SKM-1 (cell line): ENCODE data around the gene LGR5.
"Not testable (repeated sequence)": the region's sequence is repeated elsewhere in the genome, so short reads cannot be mapped to it uniquely, and the experiment has no call there.

Experiments
- DNase-seq: peaks from one replicate; lab custom pipeline; 2025; ENCODE audit not compliant: unreplicated experiment; lab: John Stamatoyannopoulos, UW

The LGR5 gene

DNA sequence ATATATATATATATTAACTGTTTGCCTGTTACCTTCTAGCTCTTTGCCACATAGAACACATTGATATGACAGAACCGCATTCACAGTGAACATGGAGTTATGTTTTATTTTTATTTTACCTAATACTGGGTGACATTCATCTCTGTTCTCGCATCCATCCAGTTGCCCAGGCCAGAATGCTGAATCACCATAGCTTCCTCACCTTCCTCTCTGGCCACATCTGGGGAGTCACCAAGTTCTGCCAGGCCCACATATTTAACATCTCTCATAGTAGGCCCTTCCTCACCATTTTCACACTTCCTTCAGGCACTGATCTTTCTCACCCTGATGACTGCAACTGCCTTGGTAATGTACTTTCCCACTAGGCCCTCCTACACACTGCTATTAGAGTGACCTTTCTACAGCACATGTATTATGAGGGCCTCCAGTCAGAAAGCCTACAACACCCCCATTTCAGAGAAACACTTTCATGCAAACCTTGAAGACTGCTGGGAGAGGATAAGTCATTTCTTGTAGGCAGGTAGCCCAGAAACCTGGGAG, 106.8 kb downstream of the LGR5 start:
- DNase-seq: no peak

DNA sequence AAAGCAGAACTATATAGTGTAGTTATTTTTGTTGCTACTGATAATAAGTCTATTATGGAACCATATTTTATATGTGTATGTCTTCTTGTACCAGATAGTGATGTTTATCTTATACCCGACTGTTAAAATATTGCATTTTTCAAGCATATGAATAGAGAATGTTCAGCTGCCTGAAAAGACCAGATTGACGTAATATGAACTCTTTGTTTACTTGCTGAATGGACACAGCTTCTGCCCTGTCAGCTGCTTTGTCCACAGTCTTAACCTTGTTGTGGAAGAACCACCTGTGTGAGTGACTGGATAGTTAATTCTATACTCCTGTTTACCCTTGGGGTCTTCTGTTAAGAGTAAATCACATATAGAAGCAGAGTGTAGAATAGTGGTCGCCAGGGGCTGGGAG, 109.3 kb downstream of the LGR5 start:
- no peak for DNase-seq

DNA sequence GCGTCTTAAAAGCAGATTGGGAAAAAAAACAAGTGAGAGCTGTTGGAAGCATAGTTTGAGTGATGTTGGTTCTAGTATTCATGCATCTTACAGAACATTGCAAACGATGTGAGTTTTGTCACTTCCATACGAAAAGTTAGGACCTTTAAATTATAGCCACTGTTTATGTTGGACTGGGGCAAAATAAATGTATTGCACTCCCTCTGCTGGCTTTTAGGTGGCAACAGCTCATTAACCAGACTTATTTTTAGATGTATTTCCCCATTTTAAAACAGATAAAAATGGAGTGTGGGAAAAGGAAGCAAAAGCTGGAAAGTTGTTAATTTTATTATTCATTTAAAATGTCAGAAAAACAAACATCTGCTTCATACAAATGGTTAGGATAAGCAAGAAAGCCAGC, 111.9 kb downstream of the LGR5 start:
- DNase-seq: no peak

DNA sequence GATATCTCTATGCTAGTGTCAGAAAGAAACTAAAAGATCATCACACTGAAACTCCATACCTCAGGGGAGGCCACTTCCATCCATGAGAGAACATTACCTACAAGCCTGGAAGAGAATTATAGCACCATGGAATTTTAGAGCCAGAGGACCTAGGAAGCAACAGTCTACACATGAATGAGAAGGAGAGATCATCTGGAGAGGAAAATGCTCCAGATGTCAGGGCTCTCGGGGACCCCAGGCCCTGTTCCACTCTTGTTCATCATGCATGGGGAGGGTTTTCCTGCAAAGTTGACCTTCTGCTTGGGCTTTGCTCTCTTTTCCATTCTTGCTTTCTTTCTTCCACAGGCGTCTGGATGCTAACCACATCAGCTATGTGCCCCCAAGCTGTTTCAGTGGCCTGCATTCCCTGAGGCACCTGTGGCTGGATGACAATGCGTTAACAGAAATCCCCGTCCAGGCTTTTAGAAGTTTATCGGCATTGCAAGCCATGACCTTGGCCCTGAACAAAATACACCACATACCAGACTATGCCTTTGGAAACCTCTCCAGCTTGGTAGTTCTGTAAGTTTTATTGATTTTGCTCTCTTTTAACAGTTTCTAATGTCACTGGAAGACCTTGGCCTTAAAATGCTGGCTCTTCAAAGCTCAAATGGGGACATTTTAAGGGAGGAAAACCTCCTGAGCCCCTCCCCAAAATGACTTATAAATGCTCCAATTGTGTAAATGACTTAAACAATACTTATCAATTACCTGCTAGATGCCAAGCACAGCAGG, 113.3 kb downstream of the LGR5 start:
- no peak for DNase-seq

DNA sequence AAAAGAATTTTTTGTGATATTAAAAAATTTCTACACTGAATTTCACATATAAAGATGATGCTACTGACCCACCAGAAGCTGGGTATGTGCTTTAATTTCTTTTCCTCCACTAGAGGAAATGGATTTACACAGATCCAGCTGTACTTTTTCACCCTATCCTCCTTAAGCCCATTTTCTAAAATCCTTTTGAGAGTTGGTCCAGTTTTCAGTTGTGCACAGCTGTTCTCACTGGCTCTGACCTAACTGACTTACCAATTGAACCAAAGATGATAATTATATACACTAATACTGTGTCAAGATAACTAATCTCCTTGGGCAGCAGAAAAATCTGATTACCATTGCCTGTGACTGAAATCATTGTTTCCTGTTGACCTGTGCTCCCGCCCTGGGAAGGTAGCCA, 115.6 kb downstream of the LGR5 start:
- DNase-seq: no peak

DNA sequence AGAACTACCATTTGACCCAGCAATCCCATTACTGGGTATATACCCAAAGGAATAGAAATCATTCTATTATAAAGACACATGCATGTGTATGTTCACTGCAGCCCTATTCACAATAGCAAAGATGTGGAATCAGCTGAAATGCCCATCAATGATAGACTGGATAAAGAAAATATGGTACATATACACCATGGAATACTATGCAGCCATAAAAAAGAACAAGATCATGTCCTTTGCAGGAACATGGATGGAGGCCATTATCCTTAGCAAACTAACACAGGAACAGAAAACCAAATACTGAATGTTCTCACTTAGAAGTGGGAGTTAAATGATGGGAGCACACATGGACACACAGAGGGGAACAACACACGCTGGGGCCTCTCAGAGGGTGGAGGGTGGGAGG, 116.2 kb downstream of the LGR5 start:
- DNase-seq: not testable (repeated sequence)

DNA sequence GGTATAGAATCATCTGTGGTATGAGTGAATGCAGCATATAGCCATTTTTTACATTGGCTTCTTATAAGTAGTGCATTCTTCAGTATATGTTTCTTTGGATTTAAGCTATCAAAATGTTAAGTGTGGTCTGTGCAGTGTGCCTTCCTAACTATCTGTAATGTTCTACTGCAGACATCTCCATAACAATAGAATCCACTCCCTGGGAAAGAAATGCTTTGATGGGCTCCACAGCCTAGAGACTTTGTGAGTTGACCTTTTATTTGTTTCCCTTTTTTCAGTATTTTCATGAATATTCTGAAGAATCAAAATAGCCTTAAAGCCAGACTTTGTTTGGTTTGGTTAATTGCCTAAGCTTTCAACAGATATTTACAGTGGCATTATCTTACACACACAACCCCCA, 116.8 kb downstream of the LGR5 start:
- DNase-seq: no peak

DNA sequence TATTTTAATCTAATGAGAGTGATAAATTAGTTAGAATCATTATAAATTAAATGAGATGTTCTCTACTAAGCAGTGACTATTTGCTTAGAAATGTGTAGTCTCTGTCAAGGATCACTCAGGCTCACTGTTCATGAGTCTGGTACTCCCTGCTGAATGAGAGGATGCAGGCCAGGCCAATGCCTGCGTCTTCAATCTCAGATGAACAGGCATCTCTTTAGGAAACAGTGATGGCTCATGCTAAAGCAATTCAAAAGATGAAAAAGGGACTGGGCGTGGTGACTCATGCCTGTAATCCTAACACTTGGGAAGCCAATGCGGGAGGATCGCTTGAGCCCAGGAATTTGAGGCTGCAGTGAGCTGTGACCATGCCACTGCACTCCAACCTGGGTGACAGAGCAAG, 117.3 kb downstream of the LGR5 start:
- no peak for DNase-seq

DNA sequence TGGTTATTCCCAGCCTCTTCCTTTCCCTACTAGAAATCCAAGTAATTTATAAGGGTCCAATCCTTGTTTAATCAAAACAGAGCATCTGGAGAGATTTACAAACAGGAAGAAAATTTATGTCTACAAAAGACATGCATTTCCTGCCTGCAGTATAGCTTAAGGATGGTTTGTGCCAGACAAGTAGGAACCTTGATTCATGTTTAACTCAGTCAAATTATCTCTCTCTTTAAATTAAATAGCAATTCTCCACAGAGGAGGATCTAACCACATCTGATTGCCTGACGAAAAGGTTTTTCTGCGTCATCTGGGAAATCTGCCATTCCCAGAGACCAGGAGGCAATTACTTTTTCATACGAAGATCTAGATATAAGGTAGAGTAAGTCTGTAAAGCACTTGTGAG, 118.8 kb downstream of the LGR5 start:
- no peak for DNase-seq

DNA sequence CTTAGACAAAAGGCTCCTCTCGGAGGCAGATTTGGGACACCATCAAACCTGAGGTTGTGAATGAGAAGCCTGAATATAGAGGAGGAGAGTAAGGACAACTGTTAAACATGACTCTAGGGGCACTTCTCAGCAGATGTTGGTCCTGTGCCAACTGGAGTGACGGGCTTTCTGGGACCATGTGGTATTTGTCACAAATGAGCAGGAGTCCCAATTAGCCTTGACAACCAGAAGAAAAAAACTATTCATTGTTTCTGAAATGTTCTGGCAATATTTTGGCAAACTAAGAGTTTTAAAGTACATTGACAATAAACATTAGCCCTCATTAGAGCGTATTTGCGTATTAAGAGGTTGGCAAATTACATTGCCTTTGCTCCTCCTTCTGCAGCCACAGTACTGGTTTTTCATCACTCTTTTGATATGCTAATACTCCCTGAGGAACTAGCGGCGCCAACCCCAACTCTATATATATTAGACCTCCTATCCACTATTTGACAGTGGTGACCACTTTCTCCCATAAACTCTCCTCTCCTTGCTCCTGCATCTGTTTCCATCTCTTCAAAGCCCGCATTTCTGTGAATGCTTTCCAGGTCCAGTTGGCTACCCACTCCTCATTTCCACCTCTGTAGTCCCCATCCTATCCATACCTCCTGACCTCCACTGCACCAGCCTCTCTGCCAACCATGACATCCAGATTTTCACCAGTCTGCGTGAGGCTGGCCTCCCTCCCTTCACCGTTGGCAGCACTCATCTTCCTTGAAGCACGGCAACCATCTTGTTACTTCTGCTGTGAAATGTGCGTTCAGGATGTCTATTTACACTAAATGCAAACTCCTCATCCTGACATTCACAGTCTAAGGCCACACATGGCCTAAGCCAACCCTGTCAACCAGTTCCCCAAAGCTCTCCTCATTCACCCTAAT, 123.3 kb downstream of the LGR5 start:
- DNase-seq: no peak

DNA sequence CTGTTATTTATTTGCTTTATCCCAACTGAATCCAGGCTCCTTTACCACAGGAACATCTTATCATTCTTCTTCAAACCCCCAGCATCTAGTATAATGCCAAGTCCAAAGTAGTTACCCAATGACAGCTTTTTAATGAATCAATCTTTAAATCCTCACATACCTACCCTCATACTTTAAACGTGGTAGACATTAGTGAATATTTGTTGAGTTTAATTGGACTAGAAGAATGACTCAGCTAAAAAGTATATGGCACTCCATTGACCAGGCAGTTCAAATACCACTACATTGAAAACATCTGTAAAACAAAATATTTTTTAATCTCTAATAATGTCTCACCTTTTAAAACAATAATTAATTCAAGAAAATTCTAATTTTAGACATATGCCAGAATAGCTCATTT, 125.9 kb downstream of the LGR5 start:
- no peak for DNase-seq

DNA sequence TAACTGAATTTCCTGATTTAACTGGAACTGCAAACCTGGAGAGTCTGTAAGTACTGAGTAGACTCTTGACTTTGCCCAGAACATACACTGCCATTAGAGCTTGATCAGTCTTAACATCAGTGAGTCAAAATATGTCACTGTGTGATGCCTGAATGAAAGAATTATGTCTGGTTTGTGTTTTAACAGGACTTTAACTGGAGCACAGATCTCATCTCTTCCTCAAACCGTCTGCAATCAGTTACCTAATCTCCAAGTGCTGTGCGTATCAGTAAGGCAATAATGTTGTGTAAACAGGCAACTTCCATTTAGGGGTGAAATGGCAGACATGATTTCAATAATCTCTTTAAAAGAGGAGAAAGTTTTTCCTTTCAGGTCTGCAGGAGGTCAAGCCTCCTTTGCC, 127.1 kb downstream of the LGR5 start:
- DNase-seq: no peak

DNA sequence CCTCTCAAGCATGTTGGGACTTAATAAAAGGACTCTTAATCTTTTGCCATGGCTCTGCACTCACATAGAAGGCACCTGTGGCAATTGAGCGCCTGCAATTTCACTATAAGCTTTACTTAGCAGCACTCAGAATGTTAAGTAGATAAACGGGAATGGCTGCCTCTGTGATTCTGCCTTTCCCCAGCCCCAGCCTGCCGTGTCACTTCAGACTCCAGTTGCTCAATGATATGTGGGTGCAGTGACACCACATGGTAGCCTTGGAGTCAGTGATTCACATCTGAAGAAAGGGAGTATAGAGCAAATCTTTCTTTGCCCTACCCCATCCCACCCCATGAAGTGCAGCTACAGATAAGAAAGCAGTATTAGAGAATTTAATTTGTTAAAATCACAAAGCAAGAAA, 127.9 kb downstream of the LGR5 start:
- DNase-seq: no peak

DNA sequence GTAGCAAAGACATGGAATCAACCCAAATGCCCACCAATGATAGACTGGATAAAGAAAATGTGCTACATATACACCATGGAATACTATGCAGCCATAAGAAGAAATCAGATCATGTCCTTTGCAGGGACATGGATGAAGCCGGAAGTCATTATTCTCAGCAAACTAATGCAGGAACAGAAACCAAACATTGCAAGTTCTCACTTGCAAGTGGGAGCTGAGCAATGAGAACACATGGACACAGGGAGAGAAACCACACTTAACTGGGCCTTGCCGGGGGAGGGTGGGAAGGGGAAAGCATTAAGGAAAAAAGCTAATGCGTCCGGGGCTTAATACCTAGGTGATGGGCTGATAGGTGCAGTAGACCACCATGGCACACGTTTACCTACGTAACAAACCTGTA, 130.3 kb downstream of the LGR5 start:
- DNase-seq: not testable (repeated sequence)

DNA sequence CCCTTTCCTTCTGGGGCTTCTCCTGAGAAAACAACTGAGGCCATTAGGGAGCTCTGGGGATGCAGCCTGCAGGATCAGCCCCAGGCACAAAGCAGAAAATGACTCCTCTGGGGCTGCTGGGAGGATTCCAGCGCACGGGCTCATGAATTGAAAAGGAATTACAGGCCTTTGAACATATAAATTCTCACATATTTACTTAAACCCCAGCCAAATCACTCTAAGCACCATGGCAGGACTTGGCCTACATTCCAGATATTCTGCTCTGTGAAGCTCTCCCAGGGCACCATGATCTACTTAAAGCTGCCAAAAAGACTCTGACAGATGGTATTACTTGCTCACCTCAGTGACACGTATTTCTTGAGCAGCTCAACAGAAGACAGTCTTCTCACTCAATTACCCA, 136.9 kb downstream of the LGR5 start:
- no peak for DNase-seq

DNA sequence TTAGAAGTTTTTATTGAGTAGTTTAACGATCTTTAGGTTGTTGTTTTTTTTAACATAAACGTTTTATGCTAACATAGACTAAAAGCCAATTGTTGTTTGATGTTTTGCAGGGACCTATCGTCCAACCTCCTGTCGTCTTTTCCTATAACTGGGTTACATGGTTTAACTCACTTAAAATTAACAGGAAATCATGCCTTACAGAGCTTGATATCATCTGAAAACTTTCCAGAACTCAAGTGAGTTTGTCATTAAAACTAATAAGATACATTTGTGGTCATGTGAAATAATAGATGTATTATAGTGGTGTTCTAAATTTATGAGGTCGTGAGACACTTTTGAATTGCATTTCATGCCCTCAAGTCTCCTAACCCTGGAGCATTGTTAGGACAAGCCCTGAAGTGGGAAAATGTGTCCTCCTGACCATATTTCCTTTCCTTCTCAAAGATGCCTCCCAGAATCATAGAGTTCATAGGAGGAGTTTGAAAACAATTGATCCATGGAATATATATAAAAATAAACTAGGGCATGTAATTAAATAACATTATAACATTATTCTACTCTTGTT, 139.2 kb downstream of the LGR5 start:
- DNase-seq: no peak

DNA sequence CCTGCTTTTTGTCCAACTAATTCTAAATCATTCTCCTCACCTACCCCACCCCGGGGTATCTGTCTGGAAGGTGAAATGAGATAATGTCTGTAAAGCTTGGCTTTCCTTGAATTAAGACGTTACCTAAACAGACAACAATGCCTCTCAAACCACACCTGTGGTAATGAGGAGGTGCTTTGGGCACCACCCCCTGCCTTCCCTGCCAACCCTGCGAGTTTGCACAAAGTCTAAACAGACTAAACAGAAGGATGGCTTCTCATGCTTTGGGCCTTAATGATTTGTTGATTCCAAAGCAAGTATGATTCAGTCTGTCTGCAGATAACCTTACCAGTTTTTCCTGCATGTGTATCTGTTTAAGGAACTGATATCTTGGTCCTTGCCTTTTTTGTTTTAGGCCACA, 141.6 kb downstream of the LGR5 start:
- no peak for DNase-seq

DNA sequence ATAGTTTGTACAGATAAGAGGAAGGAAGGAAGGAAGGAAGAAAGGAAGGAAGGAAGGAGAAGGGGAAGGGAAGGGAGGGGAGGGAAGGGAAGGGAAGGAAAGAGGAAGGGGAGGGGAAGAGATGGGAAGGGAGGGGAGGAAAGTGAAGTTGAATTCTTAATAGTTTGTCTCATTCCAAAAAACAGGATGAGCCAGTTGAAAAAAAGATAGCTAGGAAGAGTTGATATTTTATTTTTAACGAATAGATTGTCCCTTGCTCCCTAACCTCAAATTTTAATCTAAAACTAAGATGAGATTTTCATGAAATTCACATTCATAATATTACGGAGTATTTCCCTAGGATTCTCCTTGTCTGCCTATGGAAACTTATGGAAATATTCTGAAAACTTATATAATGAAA, 143.3 kb downstream of the LGR5 start:
- no peak for DNase-seq

DNA sequence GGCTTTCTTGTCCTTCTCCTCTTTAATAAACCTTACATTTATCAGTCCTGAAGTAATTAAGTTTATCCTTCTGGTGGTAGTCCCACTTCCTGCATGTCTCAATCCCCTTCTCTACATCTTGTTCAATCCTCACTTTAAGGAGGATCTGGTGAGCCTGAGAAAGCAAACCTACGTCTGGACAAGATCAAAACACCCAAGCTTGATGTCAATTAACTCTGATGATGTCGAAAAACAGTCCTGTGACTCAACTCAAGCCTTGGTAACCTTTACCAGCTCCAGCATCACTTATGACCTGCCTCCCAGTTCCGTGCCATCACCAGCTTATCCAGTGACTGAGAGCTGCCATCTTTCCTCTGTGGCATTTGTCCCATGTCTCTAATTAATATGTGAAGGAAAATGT, 144.8 kb downstream of the LGR5 start:
- no peak for DNase-seq

DNA sequence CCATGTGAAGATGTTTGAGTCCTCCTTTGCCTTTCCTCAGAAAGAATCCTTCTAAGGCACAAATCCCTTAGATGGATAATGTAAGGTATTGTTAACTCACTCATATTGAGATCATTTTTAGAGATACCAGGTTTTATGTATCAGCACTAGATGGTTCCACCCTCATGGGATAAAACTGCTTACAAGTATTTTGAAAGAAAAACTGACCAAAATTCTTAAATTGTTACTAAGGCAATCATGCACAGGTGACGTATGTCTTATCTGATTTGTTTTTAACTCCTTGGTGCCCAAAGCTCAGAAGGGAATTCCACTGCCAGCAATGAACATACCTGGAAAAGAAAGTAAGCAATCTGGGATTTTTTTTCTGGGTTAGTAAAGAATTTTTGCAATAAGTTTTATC, 145.6 kb downstream of the LGR5 start:
- DNase-seq: no peak

DNA sequence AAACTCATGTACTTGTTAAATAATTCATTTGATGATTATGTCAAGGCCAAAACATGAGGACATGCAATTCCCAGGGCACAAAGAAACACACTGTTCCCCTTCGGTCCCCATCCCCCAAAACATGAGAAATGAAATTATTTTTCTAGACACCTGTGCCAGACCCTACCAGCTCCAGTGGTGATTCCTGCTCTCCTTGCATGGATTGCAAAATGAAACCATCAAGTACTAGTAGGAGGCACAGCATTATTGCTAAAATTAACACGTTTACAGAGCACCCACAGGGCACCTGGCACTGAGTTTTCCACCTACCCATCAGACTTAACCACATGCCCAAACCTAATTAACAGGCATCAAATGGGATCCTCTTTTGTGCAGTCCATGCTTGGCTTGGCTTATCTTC, 147.4 kb downstream of the LGR5 start:
- no peak for DNase-seq

DNA sequence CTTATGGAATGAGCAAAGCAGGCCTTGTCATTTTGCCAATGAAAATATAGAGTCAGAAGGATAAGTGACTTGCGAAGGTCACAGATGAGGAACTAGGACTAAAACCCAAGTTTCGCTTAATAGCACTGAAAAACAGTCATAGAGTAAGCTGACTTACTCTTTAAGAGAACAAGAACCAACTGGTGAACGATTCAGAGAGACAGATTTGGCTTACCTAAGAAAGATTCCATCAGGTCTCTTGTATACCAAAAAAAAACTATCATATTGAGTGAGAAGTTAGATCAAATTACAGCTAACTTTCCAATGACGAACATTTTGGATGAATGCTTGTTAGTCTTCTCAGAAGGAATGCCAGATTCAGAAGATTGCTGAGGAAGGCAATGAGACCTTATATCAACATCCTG, 149.9 kb downstream of the LGR5 start:
- no peak for DNase-seq
